ENCODE data around the gene DCC.

- no peak for TF ChIP-seq CTCF (IDR thresholded peaks at IDR 0.05)
- no peak for TF ChIP-seq POLR2A (IDR thresholded peaks at IDR 0.05)
These were observed 156.4 kb downstream of the DCC start for GRCh38 chr18:52496426-52496825.

All from testis (tissue), 2 donors.